Chondrocyte (in vitro differentiated cells): ENCODE data around the gene CEP152. TPM values are rescaled to one million over a fixed set of nuclear protein-coding genes. Genes with fewer than 3 reads are reported as not detected.

Experiments used
- DNase-seq: peaks from one replicate; pipeline ENCODE4 v3.0.0; 2021; ENCODE audit warnings: mixed read lengths, low spot score
- H3K27ac Mint-ChIP-seq: one replicate; pipeline ENCODE4 v1.8.0; 2021; ENCODE audit warnings: mild to moderate bottlenecking, moderate library complexity, mixed read lengths; ENCODE audit not compliant: unreplicated experiment
- H3K27me3 Mint-ChIP-seq: 2 replicates; pipeline ENCODE4 v1.8.0; 2021; ENCODE audit warnings: low read depth, mixed read lengths
- H3K36me3 Mint-ChIP-seq: 2 replicates; pipeline ENCODE4 v1.8.0; 2021; ENCODE audit warnings: low read depth, mixed read lengths
- H3K4me1 Mint-ChIP-seq: 2 replicates; pipeline ENCODE4 v1.8.0; 2021; ENCODE audit warnings: low read depth, mild to moderate bottlenecking, mixed read lengths
- H3K4me3 Mint-ChIP-seq: one replicate; pipeline ENCODE4 v1.8.0; 2021; ENCODE audit warnings: mild to moderate bottlenecking, moderate library complexity, mixed read lengths; ENCODE audit not compliant: unreplicated experiment
- H3K9me3 Mint-ChIP-seq: 2 replicates; pipeline ENCODE4 v1.8.0; 2021; ENCODE audit warnings: low read depth, mixed read lengths
- CTCF ChIP-seq: fragments of 200-600 bp; sonication (generic); IDR thresholded peaks from 2 replicates; pipeline ENCODE4 v1.5.0; 2021; ENCODE audit warnings: antibody characterized with exemption, mild to moderate bottlenecking, moderate library complexity
- total RNA-seq: library from RNA; stranded (reverse); gene quantifications from 3 replicates; pipeline ENCODE4 v1.2.1, GENCODE V29; 2021

CEP152 gene
- total RNA-seq, 1 donor from 2014 or later, result 4.4 TPM

GRCh38 chr15:48778331-48778730, 32.5 kb downstream of the CEP152 start:
- H3K9me3 Mint-ChIP-seq, result peaks cover 11% of the 10 kb centered on the region

GRCh38 chr15:48777645-48778330, 33.1 kb downstream of the CEP152 start:
- Mint-ChIP-seq H3K27me3 (no peaks in the 10 kb centered on the region), H3K36me3 (peaks cover 13% of the 10 kb centered on the region), H3K4me1 (peaks cover 48% of the 10 kb centered on the region), H3K9me3 (peaks cover 11% of the 10 kb centered on the region), H3K4me3 (no peak overlapping the region), H3K27ac (no peak overlapping the region)
- DNase-seq, result no peak
- TF ChIP-seq CTCF, result peak; percentile 20

More at GRCh38 chr15:48778331-48778730, 32.5 kb downstream of the CEP152 start:
- H3K27me3 Mint-ChIP-seq, result no peaks in the 10 kb centered on the region
- DNase-seq, result no peak
- peaks cover 43% of the 10 kb centered on the region for H3K4me1 Mint-ChIP-seq
- no peak overlapping the region for H3K4me3 Mint-ChIP-seq
- H3K27ac Mint-ChIP-seq, result no peak overlapping the region
- peaks cover 13% of the 10 kb centered on the region for H3K36me3 Mint-ChIP-seq
- no peak for TF ChIP-seq CTCF

GRCh38 chr15:48775546-48775945, 35.3 kb downstream of the CEP152 start:
- Mint-ChIP-seq H3K4me1 (peaks cover 31% of the 10 kb centered on the region), H3K36me3 (peaks cover 12% of the 10 kb centered on the region), H3K27me3 (no peaks in the 10 kb centered on the region), H3K27ac (no peak overlapping the region), H3K9me3 (peaks cover 11% of the 10 kb centered on the region), H3K4me3 (no peak overlapping the region)
- DNase-seq, result no peak
- TF ChIP-seq CTCF, result no peak

GRCh38 chr15:48774484-48774883, 36.4 kb downstream of the CEP152 start:
- TF ChIP-seq CTCF, result no peak
- Mint-ChIP-seq H3K36me3 (peaks cover 10% of the 10 kb centered on the region), H3K27me3 (no peaks in the 10 kb centered on the region), H3K27ac (no peak overlapping the region), H3K9me3 (peaks cover 11% of the 10 kb centered on the region), H3K4me3 (no peak overlapping the region), H3K4me1 (peaks cover 29% of the 10 kb centered on the region)
- DNase-seq, result no peak

- Mint-ChIP-seq H3K9me3 (no peaks in the 10 kb centered on the region), H3K36me3 (peaks cover 8% of the 10 kb centered on the region), H3K4me3 (no peak overlapping the region), H3K27ac (no peak overlapping the region), H3K4me1 (no peaks in the 10 kb centered on the region), H3K27me3 (no peaks in the 10 kb centered on the region)
- no peak for DNase-seq
- TF ChIP-seq CTCF, result no peak
These were observed 44.7 kb downstream of the CEP152 start for GRCh38 chr15:48766196-48766595.
